HFFc6 (cell line): Measurements from ENCODE around the gene MAN1A1. TPM values are rescaled to one million over a fixed set of nuclear protein-coding genes. Genes with fewer than 3 reads are reported as not detected.

Experiments used
- DNase-seq: peaks from one replicate; pipeline ENCODE4 v3.0.0-alpha.2; 2018
- H3K27ac Mint-ChIP-seq: 2 replicates; pipeline ENCODE4 v1.8.0; 2020; ENCODE audit warnings: mild to moderate bottlenecking, mixed read lengths
- H3K27me3 Mint-ChIP-seq: 2 replicates; pipeline ENCODE4 v1.8.0; 2021; ENCODE audit warnings: mild to moderate bottlenecking, moderate library complexity, mixed read lengths; ENCODE audit not compliant: insufficient read depth
- H3K36me3 Mint-ChIP-seq: 2 replicates; pipeline ENCODE4 v1.8.0; 2021; ENCODE audit warnings: low read depth, mixed read lengths
- H3K4me1 Mint-ChIP-seq: 2 replicates; pipeline ENCODE4 v1.8.0; 2020; ENCODE audit warnings: low read depth, mixed read lengths
- H3K4me3 Mint-ChIP-seq: 2 replicates; pipeline ENCODE4 v1.8.0; 2020; ENCODE audit warnings: mild to moderate bottlenecking, moderate library complexity, mixed read lengths
- H3K9me3 Mint-ChIP-seq: 2 replicates; pipeline ENCODE4 v1.8.0; 2020; ENCODE audit warnings: mild to moderate bottlenecking, mixed read lengths
- CTCF ChIP-seq: fragments of 200-600 bp; sonication (generic); IDR thresholded peaks from 2 replicates; pipeline ENCODE4 v1.5.0; 2021; ENCODE audit warnings: antibody characterized with exemption, mild to moderate bottlenecking
- total RNA-seq, 6 experiments: library from RNA; stranded (reverse); fragmentation: NEBNext Ultra II Directional; extraction: Animal tissue kit (Norgen Biotek cat#: 25700); gene quantifications; 2 replicates in 1 of 6; 3 replicates in 5 of 6; pipeline ENCODE4 v1.2.3, GENCODE V29; 2021

Gene MAN1A1
- total RNA-seq, 6 experiments from 2014 or later, result 0.12 to 0.64 (median 0.16) TPM

- Mint-ChIP-seq H3K27ac (no peak overlapping the region), H3K27me3 (peaks cover 1% of the 10 kb centered on the region), H3K4me3 (no peak overlapping the region), H3K9me3 (peaks cover 8% of the 10 kb centered on the region; the same call in 1 of the 2 replicates), H3K36me3 (no peaks in the 10 kb centered on the region), H3K4me1 (no peaks in the 10 kb centered on the region)
- DNase-seq, result no peak
- no peak for TF ChIP-seq CTCF
Observed at GRCh38 chr6:119200512-119201175, 148.9 kb downstream of the MAN1A1 start.

GRCh38 chr6:119197271-119197670 lies 152.3 kb downstream of the MAN1A1 start:
- H3K36me3 Mint-ChIP-seq, result no peaks in the 10 kb centered on the region
- H3K27me3 Mint-ChIP-seq, result no peaks in the 10 kb centered on the region; the same call in 1 of the 2 replicates
- H3K4me1 Mint-ChIP-seq, result no peaks in the 10 kb centered on the region
- H3K4me3 Mint-ChIP-seq, result no peak overlapping the region
- H3K9me3 Mint-ChIP-seq, result peaks cover 10% of the 10 kb centered on the region; the same call in 1 of the 2 replicates
- H3K27ac Mint-ChIP-seq, result no peak overlapping the region
- no peak for TF ChIP-seq CTCF
- no peak for DNase-seq

- Mint-ChIP-seq H3K36me3 (no peaks in the 10 kb centered on the region), H3K4me3 (no peak overlapping the region), H3K27me3 (no peaks in the 10 kb centered on the region; the same call in 1 of the 2 replicates)
Observed at GRCh38 chr6:119196715-119197114, 152.8 kb downstream of the MAN1A1 start.

GRCh38 chr6:119195848-119196247 lies 153.7 kb downstream of the MAN1A1 start:
- H3K27me3 Mint-ChIP-seq, result no peaks in the 10 kb centered on the region; the same call in 1 of the 2 replicates
- H3K36me3 Mint-ChIP-seq, result no peaks in the 10 kb centered on the region
- H3K4me3 Mint-ChIP-seq, result no peak overlapping the region
- TF ChIP-seq CTCF, result no peak
- DNase-seq, result no peak
- H3K27ac Mint-ChIP-seq, result no peak overlapping the region
- H3K9me3 Mint-ChIP-seq, result peaks cover 10% of the 10 kb centered on the region; the same call in 1 of the 2 replicates
- H3K4me1 Mint-ChIP-seq, result no peaks in the 10 kb centered on the region

More at GRCh38 chr6:119196715-119197114, 152.8 kb downstream of the MAN1A1 start:
- TF ChIP-seq CTCF, result no peak
- Mint-ChIP-seq H3K4me1 (no peaks in the 10 kb centered on the region), H3K27ac (no peak overlapping the region), H3K9me3 (peaks cover 10% of the 10 kb centered on the region; the same call in 1 of the 2 replicates)
- DNase-seq, result no peak

GRCh38 chr6:119195204-119195603 lies 154.4 kb downstream of the MAN1A1 start:
- DNase-seq, result no peak
- TF ChIP-seq CTCF, result no peak
- Mint-ChIP-seq H3K4me1 (no peaks in the 10 kb centered on the region), H3K27ac (no peak overlapping the region), H3K36me3 (no peaks in the 10 kb centered on the region), H3K4me3 (no peak overlapping the region), H3K9me3 (peaks cover 10% of the 10 kb centered on the region; the same call in 1 of the 2 replicates), H3K27me3 (no peaks in the 10 kb centered on the region; the same call in 1 of the 2 replicates)
